ENCODE results near the gene SLC25A24.

The SLC25A24 gene

GRCh38 chr1:108119500-108119899, 80.6 kb downstream of the SLC25A24 start:
- Histone ChIP-seq H3K36me3 (ENCODE audit: control insufficient read depth, insufficient read depth, low read length) (no peaks in the 10 kb centered on the region), H3K79me2 (no peaks in the 10 kb centered on the region), H3K4me3 (ENCODE audit: low read depth, low read length) (no peak overlapping the region), H3K27me3 (ENCODE audit: control insufficient read depth, insufficient read depth, low read length) (peaks cover 3% of the 10 kb centered on the region), H2AFZ (no peak overlapping the region), H3K27ac (no peak overlapping the region), H3K4me2 (ENCODE audit: low read length) (no peak overlapping the region), H3K9me3 (ENCODE audit: control insufficient read depth, low read length) (no peaks in the 10 kb centered on the region), H3K9ac (no peak overlapping the region), H3K4me1 (no peaks in the 10 kb centered on the region)
- TF ChIP-seq CTCF (IDR thresholded peaks at IDR 0.05): no peak

GRCh38 chr1:108117945-108118902, 81.9 kb downstream of the SLC25A24 start:
- Histone ChIP-seq H3K27me3 (ENCODE audit: control insufficient read depth, insufficient read depth, low read length) (peaks cover 3% of the 10 kb centered on the region), H3K79me2 (no peaks in the 10 kb centered on the region), H3K4me2 (ENCODE audit: low read length) (no peak overlapping the region), H3K4me1 (no peaks in the 10 kb centered on the region), H3K36me3 (ENCODE audit: control insufficient read depth, insufficient read depth, low read length) (no peaks in the 10 kb centered on the region), H3K27ac (no peak overlapping the region), H3K9ac (no peak overlapping the region), H3K9me3 (ENCODE audit: control insufficient read depth, low read length) (no peaks in the 10 kb centered on the region), H3K4me3 (ENCODE audit: low read depth, low read length) (no peak overlapping the region), H2AFZ (no peak overlapping the region)
- no peak for TF ChIP-seq CTCF (IDR thresholded peaks at IDR 0.05)

- no peak overlapping the region for H3K27ac ChIP-seq
- no peak overlapping the region for H3K4me3 ChIP-seq (ENCODE audit: low read depth, low read length)
- peaks cover 3% of the 10 kb centered on the region for H3K27me3 ChIP-seq (ENCODE audit: control insufficient read depth, insufficient read depth, low read length)
- H3K4me1 ChIP-seq: no peaks in the 10 kb centered on the region
- no peaks in the 10 kb centered on the region for H3K36me3 ChIP-seq (ENCODE audit: control insufficient read depth, insufficient read depth, low read length)
- no peak for TF ChIP-seq CTCF (IDR thresholded peaks at IDR 0.05)
- no peak overlapping the region for H3K4me2 ChIP-seq (ENCODE audit: low read length)
- H3K9me3 ChIP-seq (ENCODE audit: control insufficient read depth, low read length): no peaks in the 10 kb centered on the region
- H2AFZ ChIP-seq: no peak overlapping the region
- no peaks in the 10 kb centered on the region for H3K79me2 ChIP-seq
- no peak overlapping the region for H3K9ac ChIP-seq
Observed at GRCh38 chr1:108117237-108117636, 82.9 kb downstream of the SLC25A24 start.

GRCh38 chr1:108114033-108114599, 86.0 kb downstream of the SLC25A24 start:
- Histone ChIP-seq H3K36me3 (ENCODE audit: control insufficient read depth, insufficient read depth, low read length) (no peaks in the 10 kb centered on the region), H3K4me1 (no peaks in the 10 kb centered on the region), H3K27ac (no peak overlapping the region), H2AFZ (no peak overlapping the region), H3K9ac (no peak overlapping the region), H3K4me2 (ENCODE audit: low read length) (no peak overlapping the region), H3K27me3 (ENCODE audit: control insufficient read depth, insufficient read depth, low read length) (no peaks in the 10 kb centered on the region), H3K79me2 (no peaks in the 10 kb centered on the region), H3K9me3 (ENCODE audit: control insufficient read depth, low read length) (no peaks in the 10 kb centered on the region), H3K4me3 (ENCODE audit: low read depth, low read length) (no peak overlapping the region)
- TF ChIP-seq CTCF (IDR thresholded peaks at IDR 0.05): no peak

Measured in parathyroid adenoma (tissue), 2 donors.